Measurements from ENCODE around the gene PIP4P1. TPM values are rescaled to one million over a fixed set of nuclear protein-coding genes. Genes with fewer than 3 reads are reported as not detected.

PIP4P1 gene
- total and polyA plus RNA-seq, 10 of the 15 experiments (the other 5 are each of a cell fraction or from before 2014, with no cell fraction given), result 19.1 to 47.4 (median 39.7) TPM

- TF ChIP-seq YY1 (IDR thresholded peaks at IDR 0.05; ENCODE audit: low read depth, low read length), result peak; percentile 61; the same call in 1 of the 2 replicates
- peak; percentile 38 for TF ChIP-seq RUNX3 (IDR thresholded peaks at IDR 0.05; ENCODE audit: low read length)
- TF ChIP-seq RFX5 (IDR thresholded peaks at IDR 0.05; ENCODE audit: low read depth, low read length), result peak; percentile 86
- no peak for TF ChIP-seq CHD1 (IDR thresholded peaks at IDR 0.05; ENCODE audit: low read depth, low read length)
- TF ChIP-seq MEF2B (IDR thresholded peaks at IDR 0.05; ENCODE audit: partially characterized antibody, poor library complexity, severe bottlenecking), result peak; percentile 86
- TF ChIP-seq CREB1 (IDR thresholded peaks at IDR 0.05; ENCODE audit: low read depth), result peak; percentile 92
- TF ChIP-seq HSF1 (IDR thresholded peaks at IDR 0.05; ENCODE audit: low read depth, low read length), result no peak
- peak; percentile 95 for TF ChIP-seq SP1 (IDR thresholded peaks at IDR 0.05; ENCODE audit: low read depth, low read length)
- TF ChIP-seq LARP7 (IDR thresholded peaks at IDR 0.05), result peak; percentile 80
- peak; percentile 88 for TF ChIP-seq IKZF1 (conservative IDR thresholded peaks at IDR 0.05)
- TF ChIP-seq SMAD5 (IDR thresholded peaks at IDR 0.05; ENCODE audit: low read depth), result 0 out of 2 replicates have a peak, but pooled peaks have one; percentile 67
- peak; percentile 100 for TF ChIP-seq MAX (IDR thresholded peaks at IDR 0.05; ENCODE audit: low read depth, low read length)
- peak; percentile 40; the same call in 1 of the 2 replicates for TF ChIP-seq SIN3A (IDR thresholded peaks at IDR 0.05; ENCODE audit: low read depth, low read length)
- TF ChIP-seq POLR2A (IDR thresholded peaks at IDR 0.05; ENCODE audit: low read depth, low read length), result peak; percentile 78
- 0 out of 2 replicates have a peak, but pooled peaks have one; percentile 61 for TF ChIP-seq NBN (IDR thresholded peaks at IDR 0.05)
- TF ChIP-seq CHD4 (IDR thresholded peaks at IDR 0.05), result no peak
- TF ChIP-seq TCF12 (IDR thresholded peaks at IDR 0.05; ENCODE audit: low read depth, low read length), result 0 out of 2 replicates have a peak, but pooled peaks have one; percentile 15
- TF ChIP-seq EZH2 (IDR thresholded peaks at IDR 0.05; ENCODE audit: borderline replicate concordance, control insufficient read depth, low read depth, low read length), result peak; percentile 87; the same call in 1 of the 2 replicates
- 0 out of 2 replicates have a peak, but pooled peaks have one; percentile 57 for TF ChIP-seq NR2F1 (conservative IDR thresholded peaks at IDR 0.05)
- peak; percentile 89 for TF ChIP-seq CREM (IDR thresholded peaks at IDR 0.05; ENCODE audit: low read depth)
- TF ChIP-seq RELA (IDR thresholded peaks at IDR 0.05; ENCODE audit: borderline replicate concordance, partially characterized antibody), result peak; percentile 99
- peak; percentile 79 for TF ChIP-seq SMAD1 (IDR thresholded peaks at IDR 0.05; ENCODE audit: low read depth, partially characterized antibody)
- 0 out of 4 replicates have a peak, but pooled peaks of 1 of the 2 experiments have one; percentile 12 for TF ChIP-seq SRF (IDR thresholded peaks at IDR 0.05; ENCODE audit: low read depth in 2 of 2, low read length in 2 of 2)
- no peak for TF ChIP-seq EGR1 (IDR thresholded peaks at IDR 0.05; ENCODE audit: borderline replicate concordance in 1 of 2, low read depth in 2 of 2, low read length in 2 of 2)
- no peak for TF ChIP-seq SREBF2 (IDR thresholded peaks at IDR 0.05; ENCODE audit: low read length)
- TF ChIP-seq ATF7 (IDR thresholded peaks at IDR 0.05; ENCODE audit: low read depth), result peak; percentile 66
- TF ChIP-seq ZBED1 (IDR thresholded peaks at IDR 0.05; ENCODE audit: borderline replicate concordance), result no peak
- TF ChIP-seq, protein P1, sequence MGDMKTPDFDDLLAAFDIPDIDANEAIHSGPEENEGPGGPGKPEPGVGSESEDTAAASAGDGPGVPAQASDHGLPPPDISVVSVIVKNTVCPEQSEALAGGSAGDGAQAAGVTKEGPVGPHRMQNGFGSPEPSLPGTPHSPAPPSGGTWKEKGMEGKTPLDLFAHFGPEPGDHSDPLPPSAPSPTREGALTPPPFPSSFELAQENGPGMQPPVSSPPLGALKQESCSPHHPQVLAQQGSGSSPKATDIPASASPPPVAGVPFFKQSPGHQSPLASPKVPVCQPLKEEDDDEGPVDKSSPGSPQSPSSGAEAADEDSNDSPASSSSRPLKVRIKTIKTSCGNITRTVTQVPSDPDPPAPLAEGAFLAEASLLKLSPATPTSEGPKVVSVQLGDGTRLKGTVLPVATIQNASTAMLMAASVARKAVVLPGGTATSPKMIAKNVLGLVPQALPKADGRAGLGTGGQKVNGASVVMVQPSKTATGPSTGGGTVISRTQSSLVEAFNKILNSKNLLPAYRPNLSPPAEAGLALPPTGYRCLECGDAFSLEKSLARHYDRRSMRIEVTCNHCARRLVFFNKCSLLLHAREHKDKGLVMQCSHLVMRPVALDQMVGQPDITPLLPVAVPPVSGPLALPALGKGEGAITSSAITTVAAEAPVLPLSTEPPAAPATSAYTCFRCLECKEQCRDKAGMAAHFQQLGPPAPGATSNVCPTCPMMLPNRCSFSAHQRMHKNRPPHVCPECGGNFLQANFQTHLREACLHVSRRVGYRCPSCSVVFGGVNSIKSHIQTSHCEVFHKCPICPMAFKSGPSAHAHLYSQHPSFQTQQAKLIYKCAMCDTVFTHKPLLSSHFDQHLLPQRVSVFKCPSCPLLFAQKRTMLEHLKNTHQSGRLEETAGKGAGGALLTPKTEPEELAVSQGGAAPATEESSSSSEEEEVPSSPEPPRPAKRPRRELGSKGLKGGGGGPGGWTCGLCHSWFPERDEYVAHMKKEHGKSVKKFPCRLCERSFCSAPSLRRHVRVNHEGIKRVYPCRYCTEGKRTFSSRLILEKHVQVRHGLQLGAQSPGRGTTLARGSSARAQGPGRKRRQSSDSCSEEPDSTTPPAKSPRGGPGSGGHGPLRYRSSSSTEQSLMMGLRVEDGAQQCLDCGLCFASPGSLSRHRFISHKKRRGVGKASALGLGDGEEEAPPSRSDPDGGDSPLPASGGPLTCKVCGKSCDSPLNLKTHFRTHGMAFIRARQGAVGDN (IDR thresholded peaks at IDR 0.05), result peak; percentile 40; the same call in 1 of the 2 replicates
Observed at GRCh38 chr14:20461225-20462141, at the start of gene PIP4P1 (continued).
